Stimulated activated CD8-positive, alpha-beta memory T cell treated with anti-CD3 and anti-CD28 coated beads, Interleukin-2, amount 100 ng/mL, for 48 hours (primary cell): ENCODE results near the gene AMOTL1.

ENCODE experiments used
- DNase-seq, 2 donors: peaks; one replicate each; pipeline ENCODE4 v3.0.0-alpha.2; 2020; ENCODE audit warnings: low read depth in 2 of 2

The AMOTL1 gene

DNA sequence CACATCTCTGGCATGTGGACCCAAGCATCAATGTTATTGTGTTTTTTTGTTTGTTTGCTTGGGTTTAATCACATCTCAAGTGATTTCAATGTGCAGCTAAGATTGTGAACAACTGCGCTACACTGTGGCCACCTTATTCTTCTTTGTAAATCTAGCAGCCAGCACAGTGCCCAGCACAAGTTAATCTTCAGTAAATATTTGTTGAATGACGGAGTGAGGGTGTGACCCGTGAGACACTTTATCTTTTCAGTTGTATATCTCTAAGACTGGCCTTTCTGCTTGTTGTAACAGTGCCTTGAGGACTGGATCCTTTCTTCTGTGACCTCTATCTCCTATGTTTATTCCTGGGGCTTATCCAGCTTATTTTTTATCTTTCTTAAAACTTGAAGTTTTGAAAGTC, 21.4 kb upstream of the AMOTL1 start:
- DNase-seq, result no peak

DNA sequence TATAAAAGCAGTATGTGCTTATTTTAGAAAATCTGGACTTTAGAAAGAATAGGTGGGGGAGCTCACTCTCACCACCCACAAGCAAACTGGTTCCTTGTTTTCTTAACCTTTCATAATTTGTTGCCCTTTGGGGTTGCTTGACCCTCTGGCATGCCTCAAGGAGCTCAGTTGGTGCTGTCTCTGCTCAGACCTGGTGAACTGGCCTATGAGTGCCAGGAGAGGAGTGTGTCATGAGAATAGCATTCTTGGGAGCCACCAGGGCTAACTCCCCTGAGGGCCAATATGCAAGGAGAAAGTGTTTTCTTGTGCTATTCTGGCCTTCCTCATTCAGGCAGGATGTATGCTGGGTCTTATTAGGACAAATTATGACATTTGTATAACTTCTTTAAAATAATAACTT, 21.0 kb upstream of the AMOTL1 start:
- no peak for DNase-seq

DNA sequence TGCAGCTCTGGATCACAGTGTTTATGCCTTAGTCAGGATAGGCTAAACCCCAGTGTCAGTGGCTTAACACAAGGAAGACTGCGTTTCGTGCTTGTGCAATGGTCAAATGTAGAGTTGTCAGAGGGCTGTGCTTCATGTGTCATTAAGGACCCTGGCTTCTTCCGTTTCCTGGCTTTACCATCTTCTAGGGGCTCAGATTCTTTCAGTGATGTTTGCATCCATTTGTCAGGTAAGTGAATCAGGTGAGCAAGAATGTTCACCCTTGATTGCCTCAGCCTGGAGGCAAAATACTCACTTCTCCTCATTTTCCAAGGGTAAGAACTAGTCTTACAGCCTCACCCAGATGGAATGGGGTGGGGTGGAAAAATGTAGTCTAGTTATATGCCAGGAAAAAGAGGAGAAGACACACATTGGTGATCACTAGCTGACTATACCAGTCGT, 20.5 kb upstream of the AMOTL1 start:
- no peak for DNase-seq

DNA sequence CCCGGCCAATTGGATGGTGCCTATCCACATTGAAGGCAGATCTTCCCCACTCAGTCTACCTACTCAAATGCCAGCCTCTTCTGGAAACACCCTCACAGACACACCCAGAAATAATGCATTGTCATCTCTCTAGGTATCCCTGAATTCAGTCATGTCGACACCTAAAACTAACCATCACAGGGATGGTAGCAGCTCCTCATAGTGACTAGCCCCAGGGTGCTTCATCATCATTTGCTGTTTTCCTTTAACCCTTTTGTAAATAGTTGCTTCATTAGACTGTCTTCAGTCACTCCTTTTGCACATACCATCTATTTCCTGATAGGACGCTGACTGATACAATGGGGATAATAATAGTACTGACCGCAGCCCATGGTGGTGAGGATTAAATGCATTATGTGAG, 18.8 kb upstream of the AMOTL1 start:
- no peak for DNase-seq

DNA sequence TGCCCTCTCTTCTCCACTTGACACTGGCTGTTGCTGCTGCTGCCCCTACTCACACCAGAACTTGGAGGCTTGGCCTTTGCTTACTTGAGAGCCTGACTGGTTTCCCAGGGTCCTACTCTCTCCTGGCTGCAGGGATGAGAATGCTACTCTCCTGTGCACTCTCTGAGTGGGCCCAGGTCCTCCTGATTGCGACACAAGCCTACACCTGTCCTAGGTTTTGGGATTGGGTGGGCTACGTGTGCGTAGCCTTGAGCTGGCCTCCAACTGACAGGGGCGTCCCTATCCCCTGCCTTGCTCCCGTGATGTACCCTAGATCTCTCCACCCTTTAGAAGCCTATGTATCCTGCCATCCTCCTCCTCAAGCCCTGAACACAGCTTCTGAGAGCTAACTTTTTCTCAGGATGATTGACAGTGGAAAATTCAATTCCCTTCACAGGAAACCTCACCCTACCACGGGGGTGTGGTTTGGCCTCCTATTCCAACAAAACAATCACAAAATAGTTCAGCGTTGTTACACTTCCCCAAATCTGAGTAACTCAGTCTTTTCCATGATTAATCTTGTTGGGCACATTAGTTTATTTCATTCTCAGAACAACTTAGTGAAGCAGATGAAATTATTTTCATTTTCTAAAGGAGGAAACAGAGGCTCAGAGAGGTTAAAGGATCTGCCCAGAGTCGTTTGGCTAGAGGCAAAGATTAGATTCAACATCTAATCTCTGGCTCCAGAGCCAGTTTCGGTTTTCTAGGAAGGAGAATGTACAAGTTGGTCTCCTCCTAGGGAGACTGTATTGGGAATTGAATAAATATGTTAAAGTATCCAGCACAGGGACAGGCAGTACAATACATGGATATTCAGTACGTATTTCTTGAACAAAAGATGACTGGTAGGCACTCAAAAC, 17.6 kb upstream of the AMOTL1 start:
- DNase-seq, result no peak

DNA sequence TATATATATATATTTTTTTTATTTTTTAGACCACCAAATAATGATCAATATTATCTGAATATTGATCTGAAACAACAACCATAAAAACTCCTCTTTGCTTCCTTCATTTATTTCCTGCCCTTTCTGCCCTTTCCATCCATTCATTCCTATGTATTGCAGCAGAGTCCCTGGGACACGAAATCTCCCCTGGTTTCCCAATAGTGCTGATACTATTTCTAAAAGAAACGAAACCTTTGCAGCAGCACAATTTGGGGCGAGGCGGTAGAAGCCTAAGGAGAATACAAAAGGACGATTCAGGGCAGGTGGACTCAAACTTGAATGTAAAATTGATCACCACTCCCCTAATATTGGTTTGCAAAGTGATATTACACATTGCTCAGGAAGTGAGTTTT, 16.9 kb upstream of the AMOTL1 start:
- no peak for DNase-seq

DNA sequence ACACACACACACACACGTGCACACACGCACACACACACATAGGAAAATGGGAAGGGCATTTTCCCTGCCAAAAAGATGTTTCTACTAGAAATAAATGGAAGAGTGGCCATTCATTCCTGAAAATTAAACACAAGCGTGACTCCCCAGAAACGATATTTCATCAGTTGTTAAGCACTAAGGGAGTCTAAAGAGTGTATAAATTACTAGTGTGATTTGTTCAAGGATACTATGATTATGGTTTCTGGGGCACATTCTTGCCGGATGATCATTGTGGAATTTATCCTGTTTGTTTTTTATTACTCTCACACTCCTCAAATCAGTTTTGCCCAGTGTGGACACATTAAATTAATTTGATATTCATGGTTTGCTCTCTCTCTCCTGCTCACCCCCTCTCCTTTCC, 16.4 kb upstream of the AMOTL1 start:
- DNase-seq, result no peak

DNA sequence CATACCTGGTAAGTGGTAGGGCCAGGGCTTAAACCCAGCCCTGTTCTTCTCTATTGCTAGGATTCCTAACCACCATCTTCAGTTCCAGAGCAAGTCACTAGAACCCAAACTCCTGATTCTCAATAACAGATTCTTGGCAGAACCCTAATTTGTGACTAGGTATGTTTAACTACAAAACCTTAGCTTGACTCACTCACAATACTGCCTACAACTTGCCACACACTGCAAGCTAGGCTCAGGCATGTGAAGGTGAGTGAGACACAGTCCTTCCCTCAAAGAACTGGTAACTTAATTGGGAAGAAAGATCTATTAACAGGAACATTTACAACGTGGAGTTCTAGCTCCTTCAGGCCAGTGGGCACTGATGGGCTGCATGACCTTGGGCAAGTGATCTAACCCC, 14.5 kb upstream of the AMOTL1 start:
- DNase-seq, result no peak

DNA sequence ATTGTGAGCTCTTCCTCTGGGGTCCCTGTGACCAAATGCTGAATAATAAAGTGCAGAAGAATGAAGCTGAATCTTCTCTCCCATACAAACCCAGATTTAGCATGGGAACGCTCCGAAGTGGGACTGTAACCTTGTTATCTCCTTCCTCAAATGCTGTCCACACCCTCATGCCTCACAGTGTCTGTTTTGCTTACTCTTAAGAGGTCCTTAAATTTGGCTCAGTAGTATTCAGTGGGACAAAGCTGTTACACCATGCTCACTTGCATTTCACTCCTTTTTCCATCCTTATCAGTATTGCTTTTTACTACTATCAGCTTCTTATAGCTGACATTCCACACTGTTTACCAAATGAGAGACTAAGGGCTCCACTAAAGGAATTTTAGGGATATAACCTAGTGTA, 13.8 kb upstream of the AMOTL1 start:
- no peak for DNase-seq

DNA sequence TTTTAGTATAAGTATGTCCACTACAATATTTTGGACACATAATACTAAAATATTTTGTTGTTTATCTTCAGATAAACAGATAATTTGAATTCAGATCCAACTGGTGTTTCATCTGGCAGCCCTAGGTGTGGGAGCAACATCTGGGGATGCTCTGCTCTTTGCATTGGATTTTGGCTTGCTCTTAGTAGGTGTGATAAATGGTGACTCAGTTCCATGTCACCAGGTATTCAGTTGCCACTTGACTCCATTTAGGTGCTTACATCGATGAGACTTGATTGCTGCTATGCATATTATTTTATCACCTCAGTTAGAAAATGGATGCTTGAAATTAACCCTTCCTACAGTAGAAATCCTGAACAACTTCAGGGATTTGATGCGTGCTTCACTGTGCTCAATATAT, 13.3 kb upstream of the AMOTL1 start:
- DNase-seq, result no peak

DNA sequence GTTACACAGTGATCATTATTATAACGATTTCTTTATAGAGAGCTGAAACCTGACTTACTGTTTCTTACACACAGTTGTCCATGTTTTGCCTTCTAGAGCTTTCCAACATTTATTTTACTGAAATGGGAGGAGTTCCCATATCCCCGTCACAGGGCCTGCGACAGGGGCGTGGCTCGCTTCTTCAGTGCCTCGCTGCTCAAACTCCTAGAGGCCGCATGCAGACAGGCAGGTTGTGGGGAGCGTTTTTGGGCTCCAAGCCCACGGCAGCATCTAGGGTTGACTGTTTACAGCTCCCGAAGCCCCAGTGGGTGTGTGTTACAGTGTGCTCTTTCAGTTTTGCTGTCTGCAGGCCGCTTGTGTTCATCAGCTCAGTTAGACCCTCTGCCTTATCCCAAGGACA, 12.7 kb upstream of the AMOTL1 start:
- no peak for DNase-seq

DNA sequence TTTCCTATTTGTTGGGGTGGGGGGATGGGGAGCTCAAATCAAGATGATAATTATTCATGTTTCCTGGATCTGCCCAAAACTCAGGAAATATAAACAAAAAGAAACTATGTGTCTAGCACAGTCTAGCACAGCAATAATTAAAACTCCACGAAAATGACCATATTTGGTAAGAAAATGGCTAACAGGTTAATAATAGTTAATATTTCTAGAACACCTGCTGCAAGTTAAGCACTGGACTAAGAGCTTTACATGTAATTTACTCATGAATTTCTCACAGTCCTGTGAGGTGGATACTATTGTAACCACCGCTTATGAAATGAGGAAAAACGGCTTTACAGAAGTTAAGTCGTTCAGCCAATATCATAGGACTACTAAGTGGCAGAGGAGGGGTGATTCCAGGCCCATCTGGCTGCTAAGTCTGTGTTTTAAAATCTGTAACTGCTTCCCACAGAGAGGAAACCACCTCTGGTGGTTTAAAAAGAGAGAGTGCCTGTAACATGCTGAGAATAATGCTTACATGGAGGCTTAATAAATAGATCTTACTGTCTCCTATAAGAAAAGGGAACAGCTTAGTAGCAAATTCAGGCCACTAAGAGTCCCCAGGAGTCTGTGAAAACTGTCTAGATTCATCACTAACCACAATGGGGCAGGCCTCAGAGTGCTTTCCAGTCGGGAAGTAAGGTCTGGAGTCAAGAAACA, 11.0 kb upstream of the AMOTL1 start:
- DNase-seq, result no peak

DNA sequence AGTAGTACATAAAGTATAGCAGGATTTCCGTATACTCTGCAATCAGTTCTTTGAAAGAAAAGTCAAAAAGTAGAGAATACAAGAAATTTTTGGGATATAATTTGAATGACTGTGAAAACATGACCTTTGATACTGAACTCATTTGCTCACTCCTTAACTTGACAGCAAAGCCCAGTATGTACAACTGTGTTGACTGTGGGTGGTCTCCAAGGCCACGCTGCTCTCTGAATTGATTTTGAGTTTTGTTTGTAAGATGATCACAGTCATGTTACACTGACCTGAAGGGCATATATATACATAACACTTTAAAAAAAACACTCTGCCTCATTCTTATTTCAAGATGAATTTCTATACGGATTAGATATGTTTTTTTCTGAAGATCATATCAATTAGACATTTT, 9.5 kb upstream of the AMOTL1 start:
- DNase-seq, result no peak

DNA sequence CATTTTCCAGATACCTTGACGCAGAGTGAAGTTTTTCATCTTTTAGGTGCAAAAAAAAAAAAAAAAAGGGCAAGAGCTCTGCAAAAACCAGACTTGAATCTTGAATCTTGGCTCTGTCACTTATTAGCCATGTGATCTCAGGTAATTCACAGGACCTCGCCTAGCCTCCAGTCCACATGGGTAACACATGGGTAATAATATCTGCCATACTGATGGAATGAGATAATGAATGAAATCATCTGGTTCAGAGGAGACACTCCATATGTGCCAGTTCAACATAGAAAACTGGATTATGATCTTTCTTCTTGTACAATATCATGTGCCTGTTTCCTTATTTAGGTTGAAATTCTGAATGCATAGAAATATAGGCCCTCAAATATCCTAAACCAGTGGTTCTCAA, 8.6 kb upstream of the AMOTL1 start:
- DNase-seq, result no peak

DNA sequence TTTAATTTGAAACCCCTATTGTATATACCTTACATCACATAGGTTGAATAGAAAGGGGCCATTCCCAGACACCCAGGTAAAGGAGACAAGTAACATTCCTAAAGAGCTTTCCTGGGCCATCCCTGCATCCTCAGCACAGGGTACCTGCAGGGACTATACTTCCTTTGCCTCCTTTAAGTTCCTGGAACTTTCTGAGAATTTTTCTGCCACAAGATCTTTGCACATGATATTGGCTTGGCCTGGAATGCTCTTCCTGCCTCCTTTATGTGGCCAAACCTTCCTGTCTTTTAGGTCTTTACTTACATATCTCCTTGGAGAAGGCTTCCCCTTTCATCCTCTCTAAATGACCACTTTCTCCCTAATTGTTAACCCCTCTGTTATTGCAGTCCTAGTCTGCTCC, 7.9 kb upstream of the AMOTL1 start:
- no peak for DNase-seq

DNA sequence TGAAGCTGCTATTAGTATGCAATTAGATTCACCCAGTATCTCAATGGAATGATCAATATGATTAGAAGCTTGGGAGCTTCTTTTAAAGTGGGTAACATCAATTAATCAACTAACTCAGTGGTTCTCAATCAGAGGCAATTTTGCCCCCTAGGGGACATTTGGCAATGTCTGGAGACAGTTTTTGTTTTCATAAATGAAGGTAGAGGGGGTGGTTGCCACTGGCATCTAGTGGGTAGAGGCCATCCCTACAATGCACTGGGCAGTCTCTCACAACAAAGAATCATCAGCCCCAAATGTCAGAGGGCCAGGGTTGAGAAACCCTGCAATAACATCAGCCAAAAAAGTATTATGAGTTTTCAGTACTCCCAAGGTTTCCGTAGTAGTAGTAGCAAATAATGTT, 5.9 kb upstream of the AMOTL1 start:
- DNase-seq, result no peak

DNA sequence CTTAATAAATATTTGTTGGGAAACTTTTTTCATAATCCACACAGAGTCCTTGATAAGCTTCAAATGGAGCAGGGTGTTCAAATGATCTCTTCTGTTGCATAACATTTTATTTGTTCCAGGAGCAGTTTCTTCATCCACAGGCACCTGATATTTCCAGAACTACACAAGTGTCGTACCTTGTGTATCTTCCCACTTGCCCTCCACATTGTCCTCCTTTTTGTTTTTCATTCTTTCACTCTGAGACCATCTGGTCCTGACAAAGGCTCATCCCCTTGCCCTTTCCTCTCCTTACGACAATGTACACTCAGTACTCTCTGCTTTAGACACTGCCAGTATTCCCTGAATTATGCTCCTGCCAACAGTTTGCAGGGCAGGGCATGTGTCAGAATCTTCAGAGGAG, 5.2 kb upstream of the AMOTL1 start:
- no peak for DNase-seq

DNA sequence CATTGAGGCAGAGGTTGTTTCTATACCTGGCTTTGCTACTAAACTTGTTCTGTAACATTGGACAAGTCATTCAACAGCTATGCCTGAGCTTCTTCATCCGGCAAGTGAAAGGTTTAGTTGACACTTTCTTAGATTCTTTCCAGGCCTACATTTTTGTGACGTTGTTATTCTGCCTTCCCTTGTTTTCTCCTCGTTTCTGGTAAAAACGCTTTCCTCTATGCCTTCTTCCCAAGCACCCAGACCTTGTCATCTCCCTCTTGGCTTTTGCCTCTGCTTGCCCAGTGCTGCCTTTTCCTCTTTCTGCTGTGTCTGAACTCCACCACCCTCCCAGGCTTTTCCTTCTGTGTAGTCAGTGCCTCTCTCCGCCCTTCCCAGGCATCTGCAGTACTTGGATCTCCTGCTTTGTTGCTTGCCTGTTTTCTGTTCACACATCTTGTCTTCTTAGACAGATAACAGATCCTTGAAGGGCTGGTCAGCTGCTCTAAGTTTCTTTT, 1.4 kb upstream of the AMOTL1 start:
- DNase-seq, result no peak

DNA sequence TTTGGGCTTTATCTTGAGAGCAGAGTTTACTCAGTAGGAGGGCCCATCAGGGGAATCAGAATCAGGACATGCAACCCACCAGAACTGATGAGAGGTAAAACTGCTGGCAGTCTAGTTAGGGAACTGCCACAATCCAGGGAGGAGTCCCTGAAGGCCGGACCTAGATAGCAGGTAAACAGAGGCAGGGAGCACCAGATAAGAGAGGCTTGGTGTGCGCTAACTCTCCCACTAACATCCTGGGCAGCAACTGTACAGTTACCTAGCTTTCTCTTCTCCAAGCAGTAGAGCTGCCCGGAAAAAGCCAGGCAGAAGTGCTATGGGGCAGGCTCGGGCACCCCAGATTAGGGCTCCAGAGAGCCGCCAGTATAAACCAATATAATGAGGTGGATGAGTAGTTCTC, 865 bp upstream of the AMOTL1 start:
- no peak for DNase-seq

DNA sequence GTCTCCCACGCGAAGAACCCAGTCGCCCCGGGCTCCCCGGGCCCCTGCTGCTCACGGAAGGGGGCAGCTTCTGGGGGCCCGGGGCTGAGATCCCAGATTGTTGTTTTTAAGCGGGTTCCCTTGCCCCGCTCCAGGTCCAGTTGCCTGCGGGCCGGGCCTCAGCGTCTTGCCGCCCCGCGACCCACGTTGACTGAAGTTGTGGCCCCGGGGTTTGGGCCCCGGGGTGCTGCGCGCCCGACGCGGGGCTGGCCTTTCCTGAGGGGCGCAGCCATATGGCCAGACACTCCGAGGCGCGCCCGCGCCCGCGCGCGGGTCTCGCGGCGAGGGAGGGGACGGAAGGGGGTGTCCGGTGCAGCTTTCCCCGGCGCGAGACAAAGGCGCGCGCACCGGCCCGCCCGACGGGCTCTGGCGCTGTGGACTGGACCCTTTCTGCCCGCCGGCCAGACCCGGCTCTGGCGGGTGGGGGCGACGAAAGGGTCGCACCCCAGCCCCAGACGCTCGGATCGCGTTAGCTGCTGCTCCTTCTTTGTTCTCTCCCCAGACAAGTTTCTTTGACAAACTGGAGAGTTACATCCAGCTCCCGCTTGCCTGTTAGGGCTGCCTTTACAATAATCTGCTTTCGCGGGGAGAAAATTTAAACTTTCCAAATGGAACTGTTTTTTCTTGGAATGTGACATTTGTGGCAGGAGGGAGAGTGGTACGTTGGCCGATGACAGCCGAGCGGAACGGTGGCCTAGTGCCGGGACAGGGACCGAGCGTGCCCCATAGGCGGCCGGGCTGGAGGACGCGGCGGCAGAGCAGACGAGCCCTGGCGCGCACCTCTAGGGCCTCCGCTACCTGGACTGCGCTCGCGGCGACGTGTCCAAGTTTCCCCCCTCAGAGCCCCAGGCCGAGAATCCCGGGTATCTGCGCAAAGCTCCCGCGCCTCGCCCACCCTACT, 716 bp downstream of the AMOTL1 start:
- no peak for DNase-seq

DNA sequence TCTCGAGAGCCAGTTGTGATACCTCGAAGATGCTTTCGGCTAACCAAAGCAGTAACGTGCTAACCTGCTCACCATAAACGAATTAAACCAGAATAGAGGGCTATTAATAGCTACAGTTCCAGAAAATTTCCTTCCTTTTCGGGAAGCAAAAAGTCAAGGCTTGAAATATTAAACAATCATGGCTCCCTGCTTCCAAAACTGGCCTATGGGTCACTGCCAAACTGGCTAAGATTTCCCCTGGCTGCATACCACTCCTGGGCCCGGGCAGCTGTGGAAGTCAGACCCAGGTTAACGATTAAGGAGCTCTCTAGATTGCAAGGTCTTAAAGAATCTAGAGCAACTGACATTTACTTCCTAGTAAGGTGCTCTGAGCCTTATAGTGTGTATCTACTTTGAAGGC, 1.7 kb downstream of the AMOTL1 start:
- no peak for DNase-seq

DNA sequence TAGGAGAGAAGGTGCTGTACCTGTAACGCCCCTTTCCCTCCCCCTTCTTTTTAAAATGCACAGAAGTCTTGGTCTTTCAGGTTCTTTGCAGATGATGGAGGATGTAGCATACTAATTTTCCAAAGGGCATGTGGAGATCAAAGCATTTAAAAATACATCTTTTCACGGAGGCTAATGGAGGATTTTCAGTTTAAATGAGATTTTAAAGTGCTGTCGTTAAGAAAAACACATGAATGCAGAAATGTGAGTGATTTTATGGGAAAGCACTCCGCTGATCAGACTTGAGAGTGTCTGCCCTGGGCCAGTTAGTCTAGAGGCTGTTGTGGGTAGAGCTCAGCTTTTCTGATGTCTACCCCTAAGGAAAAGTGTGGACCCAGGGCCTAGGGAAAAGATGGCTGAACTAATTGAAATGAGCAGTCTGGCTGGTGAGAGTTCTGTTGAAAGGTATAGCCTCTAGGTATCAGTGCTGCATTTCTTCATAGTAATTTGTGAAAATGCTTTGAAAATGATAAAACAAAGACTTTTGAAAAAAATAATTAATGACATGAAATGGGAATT, 2.5 kb downstream of the AMOTL1 start:
- DNase-seq, result no peak
